GM23248 (cell line): ENCODE results near the gene FSTL4. TPM values are rescaled to one million over a fixed set of nuclear protein-coding genes. Genes with fewer than 3 reads are reported as not detected.

Experiments used
- DNase-seq: peaks from one replicate; pipeline ENCODE4 v3.0.0-alpha.2; 2015
- H2AFZ ChIP-seq: fragments of 200-600 bp; sonication (generic); 2 replicates; pipeline ENCODE4 v1.6.1; 2016; ENCODE audit warnings: antibody characterized with exemption
- H3F3A ChIP-seq: fragments of 200-600 bp; sonication (generic); 2 replicates; pipeline ENCODE4 v1.6.1; 2016; ENCODE audit warnings: mild to moderate bottlenecking, antibody characterized with exemption, mixed run types; ENCODE audit not compliant: insufficient read depth
- H3K27ac ChIP-seq: fragments of 200-600 bp; sonication (generic); 2 replicates; pipeline ENCODE4 v1.5.1; 2016; ENCODE audit warnings: mild to moderate bottlenecking
- H3K27me3 ChIP-seq: fragments of 200-600 bp; sonication (generic); replicated peaks from 2 replicates; pipeline ENCODE4 v1.6.1; 2016; ENCODE audit warnings: mild to moderate bottlenecking; ENCODE audit not compliant: insufficient read depth
- H3K36me3 ChIP-seq: fragments of 200-600 bp; sonication (generic); 2 replicates; pipeline ENCODE4 v1.6.1; 2016; ENCODE audit warnings: low read depth, mild to moderate bottlenecking
- H3K4me1 ChIP-seq: fragments of 200-600 bp; sonication (generic); 2 replicates; pipeline ENCODE4 v1.6.1; 2016; ENCODE audit warnings: mild to moderate bottlenecking; ENCODE audit not compliant: insufficient read depth
- H3K4me2 ChIP-seq: fragments of 200-600 bp; sonication (generic); one replicate; pipeline ENCODE4 v1.6.1; 2016; ENCODE audit warnings: mild to moderate bottlenecking; ENCODE audit not compliant: unreplicated experiment
- H3K4me3 ChIP-seq: fragments of 200-600 bp; sonication (generic); 2 replicates; pipeline ENCODE4 v1.5.1; 2016; ENCODE audit warnings: mild to moderate bottlenecking
- H3K79me2 ChIP-seq: fragments of 200-600 bp; sonication (generic); 2 replicates; pipeline ENCODE4 v1.6.1; 2016; ENCODE audit warnings: mild to moderate bottlenecking; ENCODE audit not compliant: insufficient read depth
- H3K9ac ChIP-seq: fragments of 200-600 bp; sonication (generic); 2 replicates; pipeline ENCODE4 v1.6.1; 2016; ENCODE audit warnings: mild to moderate bottlenecking
- H3K9me2 ChIP-seq: fragments of 200-600 bp; sonication (generic); 2 replicates; pipeline ENCODE4 v1.6.1; 2016; ENCODE audit warnings: mixed run types, mild to moderate bottlenecking, moderate library complexity; ENCODE audit not compliant: insufficient read depth
- H3K9me3 ChIP-seq: fragments of 200-600 bp; sonication (generic); one replicate; pipeline ENCODE4 v1.6.1; 2017; ENCODE audit warnings: low read depth
- H4K20me1 ChIP-seq: fragments of 200-600 bp; sonication (generic); 2 replicates; pipeline ENCODE4 v1.6.0; 2016; ENCODE audit not compliant: insufficient read depth
- EZH2 ChIP-seq: fragments of 200-600 bp; sonication (generic); IDR thresholded peaks from 2 replicates; pipeline ENCODE4 v1.6.1; 2018; ENCODE audit warnings: antibody characterized with exemption, mild to moderate bottlenecking; ENCODE audit not compliant: insufficient read depth, poor library complexity, severe bottlenecking
- EZH2phosphoT487 ChIP-seq: fragments of 200-600 bp; sonication (generic); IDR thresholded peaks from 2 replicates; pipeline ENCODE4 v1.6.1; 2018; ENCODE audit warnings: antibody characterized with exemption, moderate library complexity, mild to moderate bottlenecking, low read depth; ENCODE audit not compliant: insufficient read depth
- WGBS, 2 experiments: methylation state at CpG; one replicate each; pipeline ENCODE4 v1.1.6; 2015 to 2017; ENCODE audit warnings: low lambda C conversion rate in 2 of 2, low coverage in 1 of 2; ENCODE audit errors: missing lambda C conversion rate in 2 of 2; 5-methylcytosine and 5-hydroxymethylcytosine counted together
- in situ Hi-C: fragments of 300-500 bp; cut with MboI; formaldehyde crosslinking; loops from 2 replicates; pipeline ENCODE4 v1.15.0; 2020
- polyA plus RNA-seq: library from polyadenylated mRNA; unstranded; fragments of >200 nt; fragmentation: Nextera tagmentation; extraction: Ambion mirVana; gene quantifications from 2 replicates; pipeline ENCODE4 v1.2.1, GENCODE V29; 2016
- total RNA-seq: library from RNA; depleted of rRNA; stranded (reverse); fragments of >200 nt; shearing (Covaris generic); gene quantifications from 2 replicates; pipeline ENCODE4 v1.2.3, GENCODE V29; 2014

Gene FSTL4
- total and polyA plus RNA-seq, 2 experiments from 2014 or later: not detected

DNA sequence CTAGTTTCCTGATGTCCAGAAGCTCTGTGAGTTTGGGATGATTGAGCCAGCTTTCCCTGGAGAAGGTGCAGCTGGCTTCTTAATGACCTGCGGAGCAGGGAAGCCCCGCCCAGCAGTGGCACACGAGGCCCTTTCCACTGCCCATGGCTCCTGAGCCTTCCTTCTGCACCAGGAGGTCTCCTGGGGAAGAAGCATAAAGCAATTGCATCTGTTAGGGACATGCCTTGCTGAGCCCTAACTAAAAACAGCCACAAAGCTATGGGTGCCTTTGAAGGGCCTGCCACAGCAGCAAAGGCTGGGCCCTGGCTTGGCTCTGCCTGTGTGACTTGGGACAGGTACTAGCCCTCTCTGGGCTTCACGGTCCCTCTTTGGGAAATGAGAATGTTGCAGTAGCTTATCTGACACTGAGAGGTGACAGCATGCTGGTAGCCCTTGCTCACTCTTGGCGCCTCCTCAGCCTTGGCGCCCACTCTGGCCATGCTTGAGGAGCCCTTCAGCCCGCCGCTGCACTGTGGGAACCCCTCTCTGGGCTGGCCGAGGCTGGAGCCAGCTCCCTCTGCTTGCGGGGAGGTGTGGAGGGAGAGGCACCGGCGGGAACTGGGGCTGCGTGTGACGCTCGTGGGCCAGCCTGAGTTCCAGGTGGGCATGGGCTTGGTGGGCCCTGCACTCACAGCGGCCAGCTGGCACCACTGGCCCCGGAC, 218.4 kb downstream of the FSTL4 start:
- 56 to 60% methylated on average over 14 to 17 of the region's 17 CpGs for WGBS, 2 experiments
- Histone ChIP-seq H3F3A (no peaks in the 10 kb centered on the region), H3K4me1 (no peaks in the 10 kb centered on the region), H3K36me3 (no peaks in the 10 kb centered on the region), H3K4me3 (no peak overlapping the region), H3K27ac (no peak overlapping the region), H3K79me2 (no peaks in the 10 kb centered on the region), H3K27me3 (peaks cover 4% of the 10 kb centered on the region; the same call in 1 of the 2 replicates), H3K9ac (no peak overlapping the region), H2AFZ (no peak overlapping the region), H3K9me2 (no peaks in the 10 kb centered on the region), H4K20me1 (no peaks in the 10 kb centered on the region), H3K9me3 (no peaks in the 10 kb centered on the region), H3K4me2 (no peak overlapping the region)
- in situ Hi-C loops: no loop called here
- no peak for DNase-seq
- TF ChIP-seq EZH2phosphoT487: no peak
- no peak for TF ChIP-seq EZH2

DNA sequence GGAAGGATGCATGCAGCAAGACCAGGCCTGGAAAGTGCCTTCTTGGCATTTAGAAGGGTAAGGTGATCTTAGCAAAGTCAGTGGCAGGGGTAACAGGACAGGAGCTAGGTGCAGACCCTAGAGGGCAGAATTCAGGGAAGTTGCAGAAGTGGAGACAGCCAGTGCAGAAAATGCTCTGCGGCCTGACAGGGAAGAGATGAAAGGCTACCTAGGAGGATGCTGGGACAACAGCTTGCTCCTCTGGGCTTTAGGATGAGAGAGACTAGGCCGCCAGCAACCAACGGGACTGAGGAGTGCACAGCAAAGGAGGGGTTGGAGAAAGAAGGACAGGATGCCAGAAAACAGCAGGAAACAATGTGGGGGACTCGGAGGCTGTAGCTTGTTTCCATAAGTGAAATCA, 219.9 kb downstream of the FSTL4 start:
- H3F3A ChIP-seq: no peaks in the 10 kb centered on the region
- H3K4me1 ChIP-seq: no peaks in the 10 kb centered on the region
- no peak for TF ChIP-seq EZH2phosphoT487
- no peak for TF ChIP-seq EZH2
- peaks cover 10% of the 10 kb centered on the region; the same call in 1 of the 2 replicates for H3K27me3 ChIP-seq
- H3K36me3 ChIP-seq: no peaks in the 10 kb centered on the region
- no peak overlapping the region for H3K9ac ChIP-seq
- no peaks in the 10 kb centered on the region for H3K9me2 ChIP-seq
- H2AFZ ChIP-seq: no peak overlapping the region
- H3K4me3 ChIP-seq: no peak overlapping the region
- in situ Hi-C loops: no loop called here
- H3K4me2 ChIP-seq: no peak overlapping the region
- H3K27ac ChIP-seq: no peak overlapping the region
- DNase-seq: no peak
- no peaks in the 10 kb centered on the region for H3K79me2 ChIP-seq
- WGBS, 2 experiments: 41 to 47% methylated on average over 4 of the region's 4 CpGs
- H4K20me1 ChIP-seq: no peaks in the 10 kb centered on the region
- H3K9me3 ChIP-seq: no peaks in the 10 kb centered on the region

DNA sequence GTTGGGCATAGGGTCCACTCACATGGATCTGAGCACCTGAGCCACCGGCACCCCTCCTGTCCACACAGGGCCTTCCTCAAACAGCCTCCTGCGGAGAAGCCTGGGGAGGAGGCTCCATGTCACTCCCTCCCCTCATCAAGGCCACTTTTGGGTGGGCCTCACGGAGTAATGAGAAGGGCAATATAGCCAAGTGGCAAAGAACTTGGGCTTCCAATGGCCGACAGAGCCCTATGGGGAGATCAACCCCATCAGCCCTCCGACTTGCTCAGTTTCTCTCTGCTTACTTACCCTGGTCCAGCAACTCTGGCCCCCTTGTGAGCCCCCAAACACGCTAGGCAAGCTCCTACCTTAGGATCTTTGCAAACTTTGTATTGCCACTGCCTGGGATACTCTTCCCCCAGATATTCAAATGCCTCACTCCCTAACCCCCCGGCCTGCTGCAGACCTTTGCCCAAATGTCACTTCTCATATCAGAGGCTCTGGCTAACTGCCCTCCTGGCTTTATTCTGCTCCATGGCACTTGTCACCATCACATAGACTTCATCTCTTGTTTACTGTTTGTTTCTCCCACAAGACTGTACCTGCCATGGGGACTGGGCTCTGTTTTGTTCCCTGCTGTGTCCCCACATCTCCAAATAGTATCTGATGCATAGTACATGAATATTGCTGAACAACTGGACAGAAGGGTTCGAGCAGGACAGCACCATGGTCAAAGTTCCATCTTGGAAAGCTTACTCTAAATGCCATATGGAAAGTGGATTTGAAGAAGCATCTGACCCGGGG, 220.8 kb downstream of the FSTL4 start:
- Histone ChIP-seq H3K4me2 (no peak overlapping the region), H3K9me3 (no peaks in the 10 kb centered on the region), H4K20me1 (no peaks in the 10 kb centered on the region), H3K79me2 (no peaks in the 10 kb centered on the region), H3K9ac (no peak overlapping the region), H3F3A (no peaks in the 10 kb centered on the region), H2AFZ (no peak overlapping the region), H3K4me1 (no peaks in the 10 kb centered on the region), H3K36me3 (no peaks in the 10 kb centered on the region), H3K4me3 (no peak overlapping the region), H3K27me3 (peaks cover 10% of the 10 kb centered on the region; the same call in 1 of the 2 replicates), H3K9me2 (no peaks in the 10 kb centered on the region), H3K27ac (no peak overlapping the region)
- DNase-seq: no peak
- in situ Hi-C loops: no loop called here
- TF ChIP-seq EZH2 (no peak), EZH2phosphoT487 (no peak)
- WGBS, 2 experiments: 28 to 32% methylated on average over 9 of the region's 9 CpGs

DNA sequence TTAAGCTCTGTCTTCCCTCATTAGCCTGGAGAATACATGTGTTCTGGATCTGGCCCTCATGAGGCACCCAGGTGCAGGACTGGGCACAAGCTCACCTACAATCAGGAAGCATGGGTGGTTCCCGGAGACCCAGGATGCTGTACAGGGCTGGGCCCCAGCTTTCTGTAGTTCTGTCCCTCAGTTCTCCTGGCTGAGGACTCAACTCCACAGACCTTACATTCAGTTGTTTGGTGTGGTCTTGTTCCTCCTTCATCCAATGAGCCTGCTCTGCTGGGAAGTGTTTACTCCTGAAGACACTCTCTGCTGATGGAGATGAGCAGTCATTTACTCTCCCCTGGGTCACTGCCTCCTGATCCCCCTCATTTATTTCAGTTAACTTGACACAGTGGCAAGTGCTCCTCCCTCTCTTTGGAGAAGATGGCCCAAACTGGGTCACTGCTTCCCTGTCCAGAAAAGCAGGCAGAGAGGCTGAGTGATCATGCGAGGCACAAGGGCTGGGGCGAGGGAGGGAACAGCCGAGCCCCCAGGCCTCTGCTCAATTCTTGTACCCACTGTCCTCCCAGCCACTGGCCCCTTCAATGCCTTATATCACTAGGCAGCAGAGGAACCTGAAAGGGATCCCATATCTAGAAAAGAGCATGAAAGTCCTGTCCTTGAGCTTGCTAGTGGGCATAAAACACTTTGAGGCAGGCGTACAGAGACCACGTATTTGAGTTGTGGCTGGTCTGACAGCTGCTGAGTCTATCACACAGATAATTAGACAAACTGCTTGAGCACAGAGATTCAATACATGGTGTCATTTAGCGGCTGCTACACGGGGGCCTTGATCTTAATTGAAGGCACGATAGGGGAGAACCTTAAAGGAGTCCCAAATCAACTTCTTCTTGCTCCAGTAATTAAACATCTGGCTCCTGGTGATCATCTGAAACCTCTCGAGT, 221.7 kb downstream of the FSTL4 start:
- H3K4me3 ChIP-seq: no peak overlapping the region
- no peak overlapping the region for H2AFZ ChIP-seq
- WGBS, 2 experiments: 43 to 49% methylated on average over 9 to 10 of the region's 10 CpGs
- DNase-seq: no peak
- peaks cover 10% of the 10 kb centered on the region; the same call in 1 of the 2 replicates for H3K27me3 ChIP-seq
- H3K36me3 ChIP-seq: no peaks in the 10 kb centered on the region
- H3K9me2 ChIP-seq: no peaks in the 10 kb centered on the region
- H3K4me1 ChIP-seq: no peaks in the 10 kb centered on the region
- H3K79me2 ChIP-seq: no peaks in the 10 kb centered on the region
- H4K20me1 ChIP-seq: no peaks in the 10 kb centered on the region
- no peak overlapping the region for H3K27ac ChIP-seq
- no peaks in the 10 kb centered on the region for H3F3A ChIP-seq
- in situ Hi-C loops: no loop called here
- H3K9ac ChIP-seq: no peak overlapping the region
- H3K4me2 ChIP-seq: no peak overlapping the region
- H3K9me3 ChIP-seq: no peaks in the 10 kb centered on the region
- TF ChIP-seq EZH2phosphoT487 (no peak), EZH2 (no peak)
